SK-N-SH (cell line): ENCODE measurements around the gene GRK1. TPM values are rescaled to one million over a fixed set of nuclear protein-coding genes. Genes with fewer than 3 reads are reported as not detected.

Source experiments
- CTCF ChIA-PET: fragments of 300-600, 350-600 bp; formaldehyde crosslinking; extraction: SDS; loops from one replicate; lab custom pipeline; 2021; lab: Yijun Ruan, JAX
- POLR2A ChIA-PET: fragments of 350-600 bp; sonication (Branson Sonifier 250); formaldehyde crosslinking; extraction: SDS; loops from one replicate; lab custom pipeline; 2020; ENCODE audit warnings: antibody characterized with exemption, inconsistent platforms; lab: Yijun Ruan, JAX
- DNase-seq: peaks from one replicate; pipeline ENCODE4 v3.0.0; 2012
- H2AFZ ChIP-seq: fragments of 200-600 bp; sonication (generic); 2 replicates; pipeline ENCODE4 v1.8.1; 2016; ENCODE audit warnings: antibody characterized with exemption, mild to moderate bottlenecking, low read depth
- H3F3A ChIP-seq: fragments of 200-600 bp; sonication (generic); replicated peaks from 2 replicates; pipeline ENCODE3; 2016; ENCODE audit warnings: antibody characterized with exemption, mild to moderate bottlenecking; ENCODE audit not compliant: insufficient read depth
- H3K27ac ChIP-seq, 2 experiments: fragments of 200-500 bp in 1 of 2; fragments of 200-600 bp in 1 of 2; sonication (Bioruptor generic) in 1 of 2; sonication (generic), shearing (Covaris generic) in 1 of 2; 2 replicates each; pipeline versions ENCODE4 v1.5.1 to v1.6.1; 2014 to 2016; ENCODE audit warnings: low read depth in 2 of 2, inconsistent platforms in 1 of 2, low read length in 1 of 2, mild to moderate bottlenecking in 1 of 2, mixed read lengths in 1 of 2
- H3K27me3 ChIP-seq: fragments of 200-600 bp; sonication (generic), shearing (Covaris generic); 2 replicates; pipeline ENCODE4 v1.6.1; 2016; ENCODE audit warnings: mixed run types; ENCODE audit not compliant: insufficient read depth
- H3K36me3 ChIP-seq, 2 experiments: fragments of 200-500 bp in 1 of 2; fragments of 200-600 bp in 1 of 2; sonication (Bioruptor generic) in 1 of 2; sonication (generic) in 1 of 2; replicated peaks in 1 of 2; 2 replicates each; pipeline versions ENCODE3 to v1.5.1; 2014 to 2016; ENCODE audit warnings: low read length in 1 of 2, mild to moderate bottlenecking in 1 of 2; ENCODE audit not compliant: insufficient read depth in 2 of 2, control insufficient read depth in 1 of 2
- H3K4me1 ChIP-seq, 2 experiments: fragments of 200-500 bp in 1 of 2; fragments of 200-600 bp in 1 of 2; sonication (Bioruptor generic) in 1 of 2; sonication (generic), shearing (Covaris generic) in 1 of 2; 2 replicates each; pipeline versions ENCODE4 v1.5.1 to v1.6.1; 2014 to 2016; ENCODE audit warnings: low read depth in 1 of 2, low read length in 1 of 2, mixed run types in 1 of 2; ENCODE audit not compliant: insufficient read depth in 2 of 2, control insufficient read depth in 1 of 2
- H3K4me2 ChIP-seq: fragments of 200-600 bp; sonication (generic), shearing (Covaris generic); 2 replicates; pipeline ENCODE4 v1.6.1; 2017; ENCODE audit warnings: mixed run types
- H3K4me3 ChIP-seq, 2 experiments: fragments of 200-500 bp in 1 of 2; fragments of 200-600 bp in 1 of 2; sonication (Bioruptor generic) in 1 of 2; sonication (generic), shearing (Covaris generic) in 1 of 2; 2 replicates each; pipeline versions ENCODE4 v1.5.1 to v1.8.1; 2014 to 2016; ENCODE audit warnings: low read depth in 2 of 2, inconsistent platforms in 1 of 2, low read length in 1 of 2, mild to moderate bottlenecking in 1 of 2, mixed read lengths in 1 of 2, moderate library complexity in 1 of 2
- H3K79me2 ChIP-seq: fragments of 200-600 bp; sonication (generic); 2 replicates; pipeline ENCODE4 v1.8.1; 2017; ENCODE audit warnings: mild to moderate bottlenecking; ENCODE audit not compliant: insufficient read depth
- H3K9ac ChIP-seq: fragments of 200-600 bp; sonication (generic); 2 replicates; pipeline ENCODE4 v1.6.1; 2017; ENCODE audit warnings: mixed run types
- H3K9me2 ChIP-seq: fragments of 200-600 bp; sonication (generic); 2 replicates; pipeline ENCODE4 v1.6.1; 2017; ENCODE audit warnings: mixed run types
- H3K9me3 ChIP-seq: fragments of 200-600 bp; sonication (generic); 2 replicates; pipeline ENCODE4 v1.6.1; 2017; ENCODE audit warnings: mixed run types, mild to moderate bottlenecking, moderate library complexity
- H4K20me1 ChIP-seq: fragments of 200-600 bp; sonication (generic); 2 replicates; pipeline ENCODE4 v1.6.1; 2017; ENCODE audit warnings: mild to moderate bottlenecking, mixed run types; ENCODE audit not compliant: insufficient read depth
- ELF1 ChIP-seq: IDR thresholded peaks from 2 replicates; pipeline ENCODE4 v1.4.0; 2012
- EZH2phosphoT487 ChIP-seq: fragments of 200-600 bp; sonication (generic); IDR thresholded peaks from 2 replicates; pipeline ENCODE4 v1.6.1; 2017; ENCODE audit warnings: low read depth, mixed run types, mild to moderate bottlenecking, antibody characterized with exemption, moderate library complexity, borderline replicate concordance
- FOSL2 ChIP-seq: IDR thresholded peaks from 2 replicates; pipeline ENCODE4 v1.4.0; 2012; ENCODE audit warnings: low read depth, mild to moderate bottlenecking, moderate library complexity, borderline replicate concordance
- FOXJ3 ChIP-seq: sonication (generic); formaldehyde crosslinking; IDR thresholded peaks from 2 replicates; pipeline ENCODE4 v1.5.1; 2020; ENCODE audit warnings: mild to moderate bottlenecking, missing genetic modification reagents
- GABPA ChIP-seq: IDR thresholded peaks from 2 replicates; pipeline ENCODE4 v1.4.0; 2012; ENCODE audit warnings: low read depth, mild to moderate bottlenecking
- GATA2 ChIP-seq: sonication (generic); formaldehyde crosslinking; IDR thresholded peaks from 2 replicates; pipeline ENCODE4 v1.5.0; 2020; ENCODE audit warnings: mild to moderate bottlenecking, missing genetic modification reagents
- IRF3 ChIP-seq: fragments of 150-350 bp; IDR thresholded peaks from 2 replicates; pipeline ENCODE4 v1.6.1; 2016; ENCODE audit warnings: mild to moderate bottlenecking, low read depth, low read length
- JUND ChIP-seq: IDR thresholded peaks from 2 replicates; pipeline ENCODE4 v1.4.0; 2012
- POLR2AphosphoS5 ChIP-seq: IDR thresholded peaks from 2 replicates; pipeline ENCODE4 v1.6.1; 2012; ENCODE audit warnings: low read depth, low read length
- RAD21 ChIP-seq: IDR thresholded peaks from 2 replicates; pipeline ENCODE4 v1.6.1; 2012; ENCODE audit warnings: mild to moderate bottlenecking, low read length
- RCOR1 ChIP-seq: fragments of 150-350 bp; IDR thresholded peaks from 2 replicates; pipeline ENCODE4 v1.6.1; 2017; ENCODE audit warnings: antibody characterized with exemption, low read length
- SMC3 ChIP-seq: IDR thresholded peaks from 2 replicates; pipeline ENCODE4 v1.6.1; 2012; ENCODE audit warnings: low read depth, low read length, improper control_type of control experiment
- USF1 ChIP-seq: IDR thresholded peaks from 2 replicates; pipeline ENCODE4 v1.4.0; 2012; ENCODE audit warnings: low read depth, borderline replicate concordance
- USF2 ChIP-seq: fragments of 150-350 bp; IDR thresholded peaks from 2 replicates; pipeline ENCODE4 v1.6.1; 2017; ENCODE audit warnings: antibody characterized with exemption, low read length, low read depth, borderline replicate concordance
- ZBTB33 ChIP-seq: IDR thresholded peaks from 2 replicates; pipeline ENCODE4 v1.4.0; 2012; ENCODE audit warnings: low read depth, borderline replicate concordance
- WGBS: methylation state at CpG from one replicate; pipeline ENCODE4 v1.1.6; 2017; ENCODE audit warnings: low lambda C conversion rate; 5-methylcytosine and 5-hydroxymethylcytosine counted together
- polyA plus RNA-seq, 3 experiments: library from polyadenylated mRNA; depleted of rRNA; stranded (reverse); fragments of >200 nt; gene quantifications; 2 replicates each; pipeline ENCODE4 v1.2.3, GENCODE V29; 2012

GRK1 gene
- polyA plus RNA-seq, 1 of the 3 experiments (the other 2 are of a cell fraction) = 0.12 TPM

- no peak for TF ChIP-seq ZBTB33
Measured at GRCh38 chr13:113781571-113781970, 114.6 kb downstream of the GRK1 start (continued).

- H3K9me3 ChIP-seq = no peaks in the 10 kb centered on the region
- TF ChIP-seq IRF3 (no peak), JUND (no peak), USF1 (no peak), POLR2AphosphoS5 (no peak), USF2 (no peak), GABPA (no peak)
- WGBS = 82% methylated on average over 8 of the region's 14 CpGs
- DNase-seq = no peak
- no peaks in the 10 kb centered on the region; a peak in 1 of 4 replicates for H3K4me1 ChIP-seq
- H3K9me2 ChIP-seq = no peaks in the 10 kb centered on the region; the same call in 1 of the 2 replicates
- H3K27me3 ChIP-seq = no peaks in the 10 kb centered on the region
- no peak overlapping the region for H3K4me2 ChIP-seq
- no peaks in the 10 kb centered on the region for H4K20me1 ChIP-seq
- no peak overlapping the region for H3K9ac ChIP-seq
- no peak overlapping the region for H3K4me3 ChIP-seq
- no peaks in the 10 kb centered on the region for H3K79me2 ChIP-seq
- no peak overlapping the region for H2AFZ ChIP-seq
- H3K27ac ChIP-seq = no peak overlapping the region
- CTCF ChIA-PET = no interaction called here
- POLR2A ChIA-PET = no interaction called here
- H3K36me3 ChIP-seq = no peaks in the 10 kb centered on the region
- peaks cover 7% of the 10 kb centered on the region for H3F3A ChIP-seq
Measured at GRCh38 chr13:113782472-113782871, 115.5 kb downstream of the GRK1 start.

GRCh38 chr13:113783200-113783881 lies 116.3 kb downstream of the GRK1 start:
- no peak for DNase-seq
- H3K9me3 ChIP-seq = no peaks in the 10 kb centered on the region
- no peak overlapping the region for H3K4me3 ChIP-seq
- WGBS = 79% methylated on average over 12 of the region's 12 CpGs
- no peak overlapping the region for H3K27ac ChIP-seq
- H3K4me1 ChIP-seq = no peaks in the 10 kb centered on the region; a peak in 1 of 4 replicates
- no peaks in the 10 kb centered on the region for H3K36me3 ChIP-seq
- ChIA-PET CTCF (no interaction called here), POLR2A (no interaction called here)
- H3K9me2 ChIP-seq = no peaks in the 10 kb centered on the region; the same call in 1 of the 2 replicates
- H3K27me3 ChIP-seq = no peaks in the 10 kb centered on the region
- H3K9ac ChIP-seq = no peak overlapping the region
- H3K4me2 ChIP-seq = no peak overlapping the region
- no peaks in the 10 kb centered on the region for H3K79me2 ChIP-seq
- no peak overlapping the region for H2AFZ ChIP-seq
- H4K20me1 ChIP-seq = no peaks in the 10 kb centered on the region
- H3F3A ChIP-seq = peaks cover 7% of the 10 kb centered on the region
- no peak for TF ChIP-seq SMC3
- no peak for TF ChIP-seq FOXJ3 (CRISPR knock-in tag)
- no peak for TF ChIP-seq RCOR1
- no peak for TF ChIP-seq ELF1
- TF ChIP-seq RAD21 = no peak
- no peak for TF ChIP-seq USF1
- TF ChIP-seq FOSL2 = no peak
- TF ChIP-seq JUND = no peak
- TF ChIP-seq EZH2phosphoT487 = no peak
- TF ChIP-seq GATA2 (CRISPR knock-in tag) = no peak
